GM19023 (cell line): ENCODE data around the gene PTPRN2.
"Not testable (repeated sequence)": the region's sequence is repeated elsewhere in the genome, so short reads cannot be mapped to it uniquely, and the experiment has no call there.

Experiments
- ATAC-seq: cut with Tn5 transposase; IDR thresholded peaks from one replicate; pipeline ENCODE4 v1.9.1; 2021; ENCODE audit warnings: mild to moderate bottlenecking, moderate library complexity; ENCODE audit not compliant: unreplicated experiment

PTPRN2 gene

GRCh38 chr7:158357106-158357897 lies 230.3 kb downstream of the PTPRN2 start:
- no peak for ATAC-seq

- ATAC-seq = no peak
These were observed 231.2 kb downstream of the PTPRN2 start for GRCh38 chr7:158356454-158356853.

DNA sequence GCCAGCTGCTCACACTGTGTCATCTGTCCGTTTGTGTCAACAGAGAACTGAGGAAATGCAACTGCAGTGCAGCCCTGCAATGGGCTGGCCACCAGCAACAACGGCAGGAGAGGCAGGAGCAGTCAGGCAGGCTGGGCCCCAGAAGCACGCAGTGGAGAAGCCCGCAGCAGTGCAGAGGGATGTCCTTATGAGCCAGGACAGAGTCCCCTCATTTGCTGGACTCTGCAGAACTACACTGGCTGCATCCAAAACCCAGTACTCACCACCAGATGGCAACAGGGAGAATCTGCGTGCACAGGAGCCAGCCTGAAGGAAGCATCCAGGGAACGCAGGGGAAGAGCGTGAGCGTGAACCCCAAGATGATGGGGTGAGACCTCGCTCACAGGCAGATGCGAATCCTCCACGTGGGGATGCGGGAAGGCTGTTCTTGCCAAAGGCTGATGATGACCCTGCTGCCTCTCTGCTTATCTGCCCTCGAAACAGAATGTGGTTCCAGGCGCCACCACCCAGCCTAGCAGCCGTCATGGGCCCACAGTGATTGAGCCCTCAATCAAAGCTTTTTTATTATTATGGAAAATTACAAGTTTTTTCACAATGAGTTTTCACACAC lies 232.1 kb downstream of the PTPRN2 start:
- no peak for ATAC-seq

- no peak for ATAC-seq
These were observed 232.8 kb downstream of the PTPRN2 start for GRCh38 chr7:158354861-158355260.

DNA sequence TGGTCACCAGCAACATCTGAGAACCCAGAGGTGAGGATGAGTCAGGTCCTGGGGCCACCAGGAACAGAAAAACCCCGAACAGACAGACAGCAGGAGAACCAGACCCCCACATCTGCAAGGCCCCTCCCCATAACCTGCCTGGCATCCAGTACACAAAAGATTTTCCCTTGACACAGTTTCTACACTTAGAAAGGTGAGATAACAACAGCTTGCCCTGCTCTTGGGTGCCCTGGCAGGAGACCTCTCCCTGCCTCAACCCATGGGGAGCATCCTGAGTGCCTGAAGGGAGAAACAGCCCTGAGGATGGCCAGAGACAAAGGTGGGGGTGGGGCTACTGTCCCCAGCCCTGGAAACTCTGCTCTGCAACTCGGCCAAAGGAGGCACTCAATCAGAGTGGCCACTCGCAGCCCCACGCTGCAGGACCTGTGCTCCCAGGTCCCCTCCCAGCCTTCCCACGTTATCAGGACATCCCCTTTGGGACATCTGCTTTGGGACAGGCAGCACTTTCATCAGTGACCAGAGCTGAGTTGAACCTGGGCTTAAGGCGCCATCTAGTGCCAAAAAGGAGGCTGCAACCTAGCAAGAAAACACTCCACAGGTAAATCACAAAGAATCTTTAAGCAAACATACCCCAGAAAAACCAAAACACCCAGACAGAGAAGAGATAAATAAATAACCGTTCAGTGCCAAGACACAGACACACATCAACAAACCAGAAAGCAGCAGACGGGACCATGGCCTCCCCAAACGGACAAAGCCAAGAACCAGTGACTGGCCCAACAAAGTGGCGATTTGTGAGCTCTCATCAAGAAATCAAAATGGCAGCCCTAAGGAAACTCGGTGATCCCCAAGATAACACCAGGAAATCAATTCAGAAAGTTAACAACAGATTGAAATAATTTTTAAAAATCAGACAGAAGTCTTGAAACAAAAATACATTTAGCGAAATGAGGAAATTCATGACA lies 233.7 kb downstream of the PTPRN2 start:
- no peak for ATAC-seq

- ATAC-seq = not testable (repeated sequence)
These were observed 235.5 kb downstream of the PTPRN2 start for GRCh38 chr7:158351899-158352729.

GRCh38 chr7:158351481-158351880 lies 236.1 kb downstream of the PTPRN2 start:
- no peak for ATAC-seq

- no peak for ATAC-seq
These were observed 236.6 kb downstream of the PTPRN2 start for GRCh38 chr7:158351051-158351450.

- ATAC-seq = no peak
These were observed 237.3 kb downstream of the PTPRN2 start for GRCh38 chr7:158350166-158350900.

- no peak for ATAC-seq
These were observed 239.2 kb downstream of the PTPRN2 start for GRCh38 chr7:158348446-158348845.

DNA sequence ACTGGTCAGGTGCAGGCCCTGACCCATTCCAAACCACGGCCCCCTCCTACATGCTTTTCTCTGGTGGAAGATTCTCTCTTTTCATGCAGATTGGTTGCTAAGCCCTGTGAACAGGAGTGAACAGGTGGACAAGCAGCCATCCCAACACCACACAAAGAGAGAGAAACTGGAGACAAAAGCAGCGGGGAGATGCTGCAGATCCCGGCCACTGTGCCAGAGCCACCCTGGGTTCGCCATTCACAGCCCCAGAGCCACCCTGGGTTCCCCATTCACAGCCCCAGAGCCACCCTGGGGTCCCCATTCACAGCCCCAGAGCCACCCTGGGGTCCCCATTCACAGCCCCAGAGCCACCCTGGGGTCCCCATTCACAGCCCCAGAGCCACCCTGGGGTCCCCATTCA lies 239.6 kb downstream of the PTPRN2 start:
- ATAC-seq = not testable (repeated sequence)

GRCh38 chr7:158345731-158346130 lies 241.9 kb downstream of the PTPRN2 start:
- no peak for ATAC-seq

GRCh38 chr7:158344706-158345300 lies 242.8 kb downstream of the PTPRN2 start:
- no peak for ATAC-seq

DNA sequence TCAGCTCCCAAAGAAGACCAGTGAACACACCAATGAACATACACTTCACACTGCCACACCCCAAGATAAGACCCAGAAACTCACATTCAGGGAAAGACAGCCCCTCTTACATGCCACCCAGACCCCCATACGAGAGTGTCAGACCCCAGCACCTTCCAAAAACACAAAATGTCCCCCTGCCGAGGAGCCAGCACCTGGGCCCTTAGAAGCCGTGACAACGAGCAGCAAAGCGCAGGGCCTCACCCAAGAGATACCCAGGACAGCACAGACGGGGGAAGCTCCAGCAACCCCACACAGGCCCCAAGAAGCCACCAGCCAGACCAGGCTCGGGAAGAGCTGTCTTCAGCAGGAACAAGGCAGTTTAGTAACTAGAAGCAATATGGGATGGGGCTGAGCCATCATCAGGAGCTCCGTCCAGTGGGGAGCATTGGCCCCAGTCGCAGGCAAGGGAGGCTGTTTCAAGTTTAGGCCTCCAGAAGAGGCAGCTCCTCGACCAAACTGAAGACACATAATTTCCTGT lies 243.6 kb downstream of the PTPRN2 start:
- no peak for ATAC-seq

GRCh38 chr7:158343526-158343925 lies 244.1 kb downstream of the PTPRN2 start:
- no peak for ATAC-seq

- not testable (repeated sequence) for ATAC-seq
These were observed 246.5 kb downstream of the PTPRN2 start for GRCh38 chr7:158341097-158341496.

DNA sequence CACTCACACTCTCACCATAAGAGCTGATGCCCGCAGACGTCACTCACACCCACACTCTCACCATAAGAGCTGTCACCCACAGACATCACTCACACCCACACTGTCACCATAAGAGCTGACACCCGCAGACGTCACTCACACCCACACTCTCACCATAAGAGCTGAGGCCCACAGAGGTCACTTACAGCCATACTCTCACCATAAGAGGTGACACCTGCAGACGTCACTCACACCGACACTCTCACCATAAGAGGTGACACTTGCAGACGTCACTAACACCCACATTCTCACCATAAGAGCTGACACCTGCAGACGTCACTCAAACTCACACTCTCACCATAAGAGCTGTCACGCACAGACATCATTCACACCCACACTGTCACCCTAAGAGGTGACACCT lies 250.7 kb downstream of the PTPRN2 start:
- ATAC-seq = not testable (repeated sequence)

DNA sequence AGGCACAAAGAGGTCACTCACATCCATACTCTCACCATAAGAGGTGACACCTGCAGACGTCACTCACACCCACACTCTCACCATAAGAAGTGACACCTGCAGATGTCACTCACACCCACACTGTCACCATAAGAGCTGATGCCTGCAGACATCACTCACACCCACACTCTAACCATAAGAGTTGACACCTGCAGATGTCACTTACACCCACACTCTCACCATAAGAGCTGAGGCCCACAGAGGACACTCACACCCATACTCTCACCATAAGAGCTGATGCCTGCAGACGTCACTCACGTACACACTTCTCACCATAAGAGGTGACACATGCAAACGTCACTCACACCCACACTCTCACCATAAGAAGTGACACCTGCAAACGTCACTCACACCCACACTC lies 255.1 kb downstream of the PTPRN2 start:
- ATAC-seq = not testable (repeated sequence)

DNA sequence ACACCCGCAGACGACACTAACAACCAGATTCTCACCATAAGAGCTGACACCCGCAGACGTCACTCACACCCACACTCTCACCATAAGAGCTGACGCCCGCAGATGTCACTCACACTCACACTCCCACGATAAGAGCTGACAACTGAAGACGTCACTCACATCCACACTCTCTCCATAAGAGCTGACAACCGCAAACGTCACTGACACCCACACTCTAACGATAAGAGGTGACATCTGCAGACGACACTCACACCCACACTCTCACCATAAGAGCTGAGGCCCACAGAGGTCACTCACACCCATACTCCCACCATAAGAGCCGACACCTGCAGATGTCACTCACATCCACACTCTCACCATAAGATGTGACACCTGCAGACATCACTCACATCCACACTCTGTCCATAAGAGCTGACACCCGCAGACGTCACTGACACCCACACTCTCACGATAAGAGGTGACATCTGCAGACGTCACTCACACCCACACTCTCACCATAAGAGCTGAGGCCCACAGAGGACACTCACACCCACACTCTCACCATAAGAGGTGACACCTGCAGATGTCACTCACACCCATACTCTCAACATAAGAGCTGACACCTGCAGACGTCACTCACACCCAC lies 255.7 kb downstream of the PTPRN2 start:
- ATAC-seq = not testable (repeated sequence)
